IPS DF 4.7 (cell line): ENCODE data around the gene TAS2R60.
"Not testable (repeated sequence)": the region's sequence is repeated elsewhere in the genome, so short reads cannot be mapped to it uniquely, and the experiment has no call there.

Source experiments
- DNase-seq: peaks from one replicate; pipeline ENCODE4 v3.0.0-alpha.2; 2013; ENCODE audit warnings: low spot score; ENCODE audit errors: extremely low read depth

The TAS2R60 gene

GRCh38 chr7:143443153-143443552, at the start of gene TAS2R60:
TAS2R60 (plus strand) TSS chr7:143443453; CDS start chr7:143443453, 0 bp downstream.
- no peak for DNase-seq

GRCh38 chr7:143394068-143394467, 49.2 kb upstream of the TAS2R60 start:
- DNase-seq = no peak

GRCh38 chr7:143394777-143395176, 48.5 kb upstream of the TAS2R60 start:
- no peak for DNase-seq

- DNase-seq = no peak
Measured at GRCh38 chr7:143395187-143396149, 47.8 kb upstream of the TAS2R60 start.

GRCh38 chr7:143396182-143396581, 47.1 kb upstream of the TAS2R60 start:
- DNase-seq = no peak

- DNase-seq = no peak
Measured at GRCh38 chr7:143396625-143397556, 46.4 kb upstream of the TAS2R60 start.

- no peak for DNase-seq
Measured at GRCh38 chr7:143397710-143398530, 45.3 kb upstream of the TAS2R60 start.

- DNase-seq = no peak
Measured at GRCh38 chr7:143398616-143399015, 44.6 kb upstream of the TAS2R60 start.

GRCh38 chr7:143399151-143399550, 44.1 kb upstream of the TAS2R60 start:
- DNase-seq = no peak

- no peak for DNase-seq
Measured at GRCh38 chr7:143399642-143400041, 43.6 kb upstream of the TAS2R60 start.

GRCh38 chr7:143401265-143401664, 42.0 kb upstream of the TAS2R60 start:
- DNase-seq = no peak

GRCh38 chr7:143402233-143402632, 41.0 kb upstream of the TAS2R60 start:
- DNase-seq = not testable (repeated sequence)

GRCh38 chr7:143405173-143406001, 37.9 kb upstream of the TAS2R60 start:
- DNase-seq = no peak

GRCh38 chr7:143406002-143406357, 37.3 kb upstream of the TAS2R60 start:
- no peak for DNase-seq

- no peak for DNase-seq
Measured at GRCh38 chr7:143407287-143408251, 35.7 kb upstream of the TAS2R60 start.

GRCh38 chr7:143408252-143408685, 35.0 kb upstream of the TAS2R60 start:
- DNase-seq = no peak

- no peak for DNase-seq
Measured at GRCh38 chr7:143408686-143409561, 34.3 kb upstream of the TAS2R60 start, which contains the start of gene EPHA1. EPHA1 (minus strand) TSS chr7:143408856; CDS start chr7:143408805, 51 bp downstream.

GRCh38 chr7:143410521-143411004, 32.7 kb upstream of the TAS2R60 start:
- DNase-seq = no peak
